Activated T-helper 2 cell treated with anti-CD3 and anti-CD28 coated beads, Interferon-gamma antibody, Interleukin-2, Interleukin-4, amounts not matched to agents 10 μg/mL and 5 μg/mL and 100 μg/mL, durations not matched to agents 14 hours and 24 hours and 36 hours (primary cell): ENCODE data around the gene CD2AP. TPM values are rescaled to one million over a fixed set of nuclear protein-coding genes. Genes with fewer than 3 reads are reported as not detected.

Experiments
- DNase-seq: peaks from one replicate; pipeline ENCODE4 v3.0.0; 2021; ENCODE audit warnings: low spot score
- H3K27ac Mint-ChIP-seq: one replicate; pipeline ENCODE4 v1.8.0; 2021; ENCODE audit warnings: mixed read lengths
- H3K27me3 Mint-ChIP-seq: one replicate; pipeline ENCODE4 v1.8.0; 2021; ENCODE audit warnings: low read depth, mixed read lengths
- H3K36me3 Mint-ChIP-seq: one replicate; pipeline ENCODE4 v1.8.0; 2021; ENCODE audit warnings: low read depth, mixed read lengths
- H3K4me1 Mint-ChIP-seq: one replicate; pipeline ENCODE4 v1.8.0; 2021; ENCODE audit warnings: low read depth, mixed read lengths
- H3K4me3 Mint-ChIP-seq: one replicate; pipeline ENCODE4 v1.8.0; 2021; ENCODE audit warnings: low read depth, mild to moderate bottlenecking, moderate library complexity, mixed read lengths
- H3K9me3 Mint-ChIP-seq: one replicate; pipeline ENCODE4 v1.8.0; 2021; ENCODE audit warnings: mixed read lengths
- intact Hi-C: fragments of 100-400 bp; cut with micrococcal nuclease; formaldehyde crosslinking; loops from one replicate; pipeline ENCODE4 v1.15.1; 2023
- total RNA-seq: library from RNA; stranded (reverse); gene quantifications from 2 replicates; pipeline ENCODE4 v1.2.3, GENCODE V29; 2022

The CD2AP gene
- total RNA-seq, 1 donor from 2014 or later: 29.1 TPM

GRCh38 chr6:47490676-47491075 lies 13.1 kb downstream of the CD2AP start:
- no peak overlapping the region for H3K4me3 Mint-ChIP-seq
- no peaks in the 10 kb centered on the region for H3K36me3 Mint-ChIP-seq
- H3K27me3 Mint-ChIP-seq: no peaks in the 10 kb centered on the region
- intact Hi-C loops: no loop called here
- no peak overlapping the region for H3K27ac Mint-ChIP-seq
- H3K4me1 Mint-ChIP-seq: peaks cover 8% of the 10 kb centered on the region
- DNase-seq: no peak
- H3K9me3 Mint-ChIP-seq: no peaks in the 10 kb centered on the region

DNA sequence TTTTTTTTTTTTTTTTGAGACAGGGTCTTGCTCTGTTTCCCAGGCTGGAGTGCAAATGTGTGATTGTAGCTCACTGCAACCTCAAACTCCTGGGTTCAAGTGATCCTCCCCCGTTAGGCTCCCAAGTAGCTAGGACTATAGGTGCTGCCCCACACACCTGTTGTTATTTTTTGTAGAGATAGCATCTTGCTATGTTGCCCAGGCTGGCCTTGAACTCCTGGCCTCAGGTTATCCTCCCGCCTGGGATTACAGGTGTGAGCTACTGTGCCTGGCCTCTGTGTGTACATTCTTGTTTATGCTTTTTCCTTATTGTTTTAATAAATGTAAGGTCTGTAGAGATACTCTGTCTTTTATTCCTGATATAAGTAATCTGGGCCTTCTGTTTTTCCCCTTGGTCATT lies 14.8 kb downstream of the CD2AP start:
- Mint-ChIP-seq H3K4me3 (no peak overlapping the region), H3K36me3 (no peaks in the 10 kb centered on the region), H3K27me3 (no peaks in the 10 kb centered on the region), H3K4me1 (peaks cover 3% of the 10 kb centered on the region), H3K27ac (no peak overlapping the region), H3K9me3 (no peaks in the 10 kb centered on the region)
- intact Hi-C loops: no loop called here
- no peak for DNase-seq

GRCh38 chr6:47495207-47495606 lies 17.6 kb downstream of the CD2AP start:
- intact Hi-C loops: no loop called here
- Mint-ChIP-seq H3K36me3 (no peaks in the 10 kb centered on the region), H3K27ac (no peak overlapping the region), H3K27me3 (no peaks in the 10 kb centered on the region), H3K4me1 (peaks cover 5% of the 10 kb centered on the region), H3K4me3 (no peak overlapping the region), H3K9me3 (no peaks in the 10 kb centered on the region)
- DNase-seq: no peak

DNA sequence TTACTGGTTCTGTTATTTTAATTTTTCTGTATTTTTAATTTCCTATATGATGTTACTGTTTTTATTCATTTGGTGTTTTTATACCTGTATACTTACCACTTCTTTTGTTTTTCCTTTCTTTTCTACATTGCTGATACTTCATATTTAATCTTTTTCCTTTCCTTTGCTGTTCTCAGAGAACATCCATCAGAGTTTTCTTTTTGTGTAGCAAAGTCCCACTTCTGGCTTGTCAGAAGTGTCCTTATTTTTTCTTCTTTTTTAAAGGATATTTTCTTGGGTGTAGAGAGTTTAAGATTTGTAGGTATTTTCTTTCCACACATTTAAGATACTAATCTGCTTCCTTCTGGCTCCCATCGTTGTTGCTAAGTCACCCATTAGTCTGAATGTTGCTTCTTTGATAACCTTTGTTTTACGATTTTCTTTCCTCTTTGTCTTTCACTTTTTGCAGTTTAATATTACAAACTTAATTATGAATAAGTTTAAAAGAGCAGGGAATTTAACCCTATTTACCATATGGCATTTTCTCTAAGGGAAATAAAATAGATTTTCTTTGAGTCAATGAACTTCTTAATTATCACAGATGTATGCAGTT lies 18.5 kb downstream of the CD2AP start:
- DNase-seq: no peak
- Mint-ChIP-seq H3K36me3 (no peaks in the 10 kb centered on the region), H3K27ac (no peak overlapping the region), H3K4me3 (no peak overlapping the region), H3K9me3 (no peaks in the 10 kb centered on the region), H3K27me3 (no peaks in the 10 kb centered on the region), H3K4me1 (peaks cover 5% of the 10 kb centered on the region)
- intact Hi-C loops: no loop called here

DNA sequence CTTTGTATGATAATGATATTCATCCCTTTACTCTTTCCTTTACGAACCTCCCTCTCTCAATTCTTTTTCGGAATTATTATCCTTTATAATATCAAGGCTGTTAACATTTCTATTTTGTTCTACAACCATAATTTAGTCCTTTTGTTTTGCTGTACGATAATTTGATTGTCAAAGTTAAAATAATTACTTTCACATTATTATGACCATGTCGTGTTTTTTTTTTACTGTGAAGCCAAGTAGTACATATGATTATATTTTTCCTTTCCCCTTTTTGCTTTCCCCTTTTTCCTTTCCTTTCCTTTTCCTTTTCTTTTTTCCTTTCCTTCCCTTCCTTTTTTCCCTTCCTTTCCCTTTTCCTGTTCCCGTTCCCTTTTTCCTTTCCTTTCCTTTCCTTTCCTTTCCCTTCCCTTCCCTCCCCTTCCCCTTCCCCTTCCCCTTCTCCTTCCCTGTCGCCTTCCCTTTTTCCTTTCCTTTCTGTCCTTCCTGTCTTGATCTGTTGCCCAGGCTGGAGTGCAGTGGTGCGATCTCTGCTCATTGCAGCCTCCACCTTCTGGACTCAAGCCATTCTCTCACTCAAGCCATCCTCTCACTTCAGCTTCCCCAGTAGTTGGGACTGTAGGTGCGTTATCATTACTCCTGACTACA lies 19.5 kb downstream of the CD2AP start:
- intact Hi-C loops: no loop called here
- no peaks in the 10 kb centered on the region for H3K27me3 Mint-ChIP-seq
- no peaks in the 10 kb centered on the region for H3K9me3 Mint-ChIP-seq
- H3K27ac Mint-ChIP-seq: no peak overlapping the region
- H3K4me3 Mint-ChIP-seq: no peak overlapping the region
- DNase-seq: no peak
- H3K4me1 Mint-ChIP-seq: peaks cover 8% of the 10 kb centered on the region
- no peaks in the 10 kb centered on the region for H3K36me3 Mint-ChIP-seq

DNA sequence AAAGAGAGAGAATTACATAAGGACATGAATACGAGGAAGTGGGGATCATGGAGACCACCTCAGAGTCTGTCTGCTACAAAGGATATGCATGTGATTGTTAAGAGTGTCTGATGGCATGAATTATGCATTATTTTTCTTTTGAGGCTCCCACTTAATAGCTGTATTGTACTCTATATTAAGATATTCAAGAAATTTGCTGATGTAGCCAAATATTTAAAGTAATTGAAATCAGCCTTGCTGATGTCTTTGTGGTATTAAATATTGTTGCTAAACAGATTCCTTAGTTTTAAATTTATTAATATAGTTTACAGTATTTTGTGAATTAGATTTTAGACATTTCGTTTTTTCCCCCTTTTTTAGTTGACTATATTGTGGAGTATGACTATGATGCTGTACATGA lies 25.3 kb downstream of the CD2AP start:
- H3K27me3 Mint-ChIP-seq: no peaks in the 10 kb centered on the region
- H3K36me3 Mint-ChIP-seq: peaks cover 21% of the 10 kb centered on the region
- no peak overlapping the region for H3K27ac Mint-ChIP-seq
- DNase-seq: no peak
- H3K4me1 Mint-ChIP-seq: peaks cover 19% of the 10 kb centered on the region
- H3K4me3 Mint-ChIP-seq: no peak overlapping the region
- H3K9me3 Mint-ChIP-seq: peaks cover 5% of the 10 kb centered on the region
- intact Hi-C loops: no loop called here

GRCh38 chr6:47509937-47510336 lies 32.3 kb downstream of the CD2AP start:
- no peak for DNase-seq
- no peak overlapping the region for H3K4me3 Mint-ChIP-seq
- H3K27ac Mint-ChIP-seq: no peak overlapping the region
- peaks cover 28% of the 10 kb centered on the region for H3K9me3 Mint-ChIP-seq
- H3K36me3 Mint-ChIP-seq: peaks cover 54% of the 10 kb centered on the region
- intact Hi-C loops: no loop called here
- peaks cover 15% of the 10 kb centered on the region for H3K4me1 Mint-ChIP-seq
- H3K27me3 Mint-ChIP-seq: no peaks in the 10 kb centered on the region

DNA sequence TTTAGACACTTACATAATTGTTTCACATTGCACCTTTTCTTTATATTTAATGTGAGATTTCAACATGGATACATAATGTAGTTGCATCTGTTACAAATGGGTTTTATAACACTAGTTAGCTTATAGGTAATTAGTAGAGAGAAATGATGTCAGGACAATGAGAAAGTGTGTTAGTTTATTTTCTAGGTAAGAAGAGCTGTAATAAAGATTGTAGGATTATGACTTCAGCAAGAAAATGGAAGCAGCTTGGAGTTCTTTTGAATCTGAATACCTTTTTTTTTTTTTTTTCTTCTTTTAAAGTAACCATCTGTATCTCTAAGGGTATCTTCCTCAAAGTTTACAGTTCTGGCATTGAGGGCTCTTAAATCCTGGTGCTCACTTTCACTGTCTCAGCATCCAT lies 35.3 kb downstream of the CD2AP start:
- peaks cover 44% of the 10 kb centered on the region for H3K36me3 Mint-ChIP-seq
- intact Hi-C loops: no loop called here
- no peak overlapping the region for H3K27ac Mint-ChIP-seq
- no peaks in the 10 kb centered on the region for H3K27me3 Mint-ChIP-seq
- peaks cover 6% of the 10 kb centered on the region for H3K4me1 Mint-ChIP-seq
- DNase-seq: no peak
- peaks cover 23% of the 10 kb centered on the region for H3K9me3 Mint-ChIP-seq
- H3K4me3 Mint-ChIP-seq: no peak overlapping the region

GRCh38 chr6:47519279-47519678 lies 41.7 kb downstream of the CD2AP start:
- Mint-ChIP-seq H3K27ac (no peak overlapping the region), H3K9me3 (no peaks in the 10 kb centered on the region), H3K27me3 (no peaks in the 10 kb centered on the region), H3K4me1 (peaks cover 4% of the 10 kb centered on the region), H3K4me3 (no peak overlapping the region), H3K36me3 (peaks cover 3% of the 10 kb centered on the region)
- intact Hi-C loops: no loop called here
- DNase-seq: no peak

- DNase-seq: no peak
- Mint-ChIP-seq H3K4me3 (no peak overlapping the region), H3K27me3 (no peaks in the 10 kb centered on the region), H3K4me1 (peaks cover 4% of the 10 kb centered on the region), H3K27ac (no peak overlapping the region), H3K36me3 (peaks cover 3% of the 10 kb centered on the region), H3K9me3 (no peaks in the 10 kb centered on the region)
- intact Hi-C loops: no loop called here
Measured at GRCh38 chr6:47520282-47520681, 42.7 kb downstream of the CD2AP start.

DNA sequence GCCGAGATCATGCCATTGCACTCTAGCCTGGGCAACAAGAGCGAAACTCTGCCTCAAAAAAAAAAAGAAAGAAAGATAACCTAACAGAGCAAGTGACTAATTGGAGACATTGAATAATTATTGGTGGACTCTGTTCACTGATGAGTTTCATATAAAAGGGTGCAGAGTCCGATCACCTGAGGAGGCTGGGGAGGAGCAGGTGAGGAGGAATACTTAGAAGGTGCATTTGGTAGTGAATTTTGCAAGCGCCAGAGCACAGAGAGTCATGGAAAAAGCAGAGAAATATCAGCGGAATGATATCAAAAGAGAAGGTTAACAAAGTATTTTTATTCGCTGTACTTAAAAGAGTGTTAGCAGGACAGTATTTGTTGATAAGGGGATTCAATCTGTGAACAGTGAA lies 44.4 kb downstream of the CD2AP start:
- H3K4me3 Mint-ChIP-seq: no peak overlapping the region
- H3K27me3 Mint-ChIP-seq: no peaks in the 10 kb centered on the region
- peaks cover 7% of the 10 kb centered on the region for H3K4me1 Mint-ChIP-seq
- no peaks in the 10 kb centered on the region for H3K9me3 Mint-ChIP-seq
- no peak for DNase-seq
- H3K27ac Mint-ChIP-seq: no peak overlapping the region
- H3K36me3 Mint-ChIP-seq: peaks cover 12% of the 10 kb centered on the region
- intact Hi-C loops: no loop called here

- Mint-ChIP-seq H3K4me1 (peaks cover 7% of the 10 kb centered on the region), H3K9me3 (no peaks in the 10 kb centered on the region), H3K27me3 (no peaks in the 10 kb centered on the region), H3K4me3 (no peak overlapping the region), H3K27ac (no peak overlapping the region), H3K36me3 (peaks cover 24% of the 10 kb centered on the region)
- intact Hi-C loops: no loop called here
- no peak for DNase-seq
Measured at GRCh38 chr6:47524136-47524845, 46.7 kb downstream of the CD2AP start.

DNA sequence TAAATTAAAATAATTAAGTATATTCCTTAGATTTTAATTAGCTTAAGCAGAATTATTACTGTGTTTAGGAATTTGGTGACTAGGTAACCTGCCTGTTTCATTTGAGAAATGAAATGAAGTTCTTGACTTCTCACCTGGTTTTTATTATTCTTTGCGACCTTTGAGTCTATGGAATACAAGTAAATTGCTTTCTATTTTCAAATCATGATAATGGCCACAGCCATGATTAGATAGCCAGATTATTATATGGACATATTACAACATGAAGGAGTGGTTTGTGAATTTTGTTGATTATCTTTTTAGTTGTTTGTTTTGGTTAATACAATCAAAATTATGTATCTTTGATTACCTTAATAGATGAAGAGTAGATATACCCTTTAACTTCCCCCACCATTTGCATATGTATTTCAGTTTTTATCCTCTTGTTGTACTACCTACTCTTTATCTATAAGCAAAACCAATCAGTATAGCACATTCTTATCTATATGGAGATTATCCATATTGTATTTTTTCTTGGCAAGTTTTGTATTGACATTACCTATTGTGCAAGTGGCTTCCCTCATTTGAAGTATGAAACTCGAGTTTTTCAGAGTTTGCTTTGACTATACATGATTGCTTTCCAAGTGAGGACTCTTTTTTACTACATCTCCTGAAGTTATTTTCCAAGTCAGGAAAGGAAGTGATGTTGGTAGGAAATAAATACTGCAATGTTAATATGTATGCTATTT lies 47.9 kb downstream of the CD2AP start:
- no peaks in the 10 kb centered on the region for H3K27me3 Mint-ChIP-seq
- no peak overlapping the region for H3K4me3 Mint-ChIP-seq
- DNase-seq: no peak
- no peaks in the 10 kb centered on the region for H3K9me3 Mint-ChIP-seq
- H3K36me3 Mint-ChIP-seq: peaks cover 29% of the 10 kb centered on the region
- H3K27ac Mint-ChIP-seq: no peak overlapping the region
- H3K4me1 Mint-ChIP-seq: peaks cover 6% of the 10 kb centered on the region
- intact Hi-C loops: no loop called here
